ENCODE measurements around the gene NACC2. TPM values are rescaled to one million over a fixed set of nuclear protein-coding genes. Genes with fewer than 3 reads are reported as not detected.

NACC2 gene
- total and polyA plus RNA-seq, 9 donors = 6.8 to 11.7 (median 9.3) TPM

GRCh38 chr9:136111910-136112309 is 16.8 kb upstream of the NACC2 start:
- DNase-seq = no peak
- WGBS (ENCODE audit: insufficient coverage) = 45% methylated on average over 9 of the region's 16 CpGs
- Histone ChIP-seq H3K27me3 (ENCODE audit: control insufficient read depth, insufficient read depth, low read length) (peaks cover 2% of the 10 kb centered on the region), H3K27ac (ENCODE audit: low read length) (no peak overlapping the region), H3K9me3 (replicated peaks; ENCODE audit: control insufficient read depth, low read depth, low read length) (no peaks in the 10 kb centered on the region), H3K4me1 (ENCODE audit: control insufficient read depth, insufficient read depth, low read length) (peaks cover 65% of the 10 kb centered on the region), H3K36me3 (ENCODE audit: control insufficient read depth, insufficient read depth, low read length) (peaks cover 25% of the 10 kb centered on the region), H3K4me3 (ENCODE audit: low read length) (no peak overlapping the region)

DNA sequence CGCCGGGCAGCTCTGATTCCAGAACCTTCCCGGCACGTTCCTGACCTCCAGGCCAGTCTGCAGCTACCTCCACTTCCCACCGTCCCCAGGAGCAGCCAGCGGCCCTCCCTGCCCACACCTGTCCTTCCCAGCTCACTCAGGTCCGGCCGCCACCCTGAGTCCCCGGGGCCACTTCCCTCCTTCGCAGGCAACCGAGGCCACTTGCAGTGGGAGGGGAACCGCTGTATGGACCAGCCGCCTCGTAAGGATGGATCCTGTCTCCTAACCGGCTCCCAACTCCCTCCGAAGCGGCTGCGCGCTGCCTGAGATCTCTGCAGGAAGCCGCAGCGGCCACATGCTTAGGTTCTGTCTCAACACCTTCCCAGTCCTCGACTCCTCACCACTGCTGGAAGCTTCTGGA is 16.1 kb upstream of the NACC2 start:
- no peak overlapping the region for H3K4me3 ChIP-seq (ENCODE audit: low read length)
- DNase-seq = no peak
- H3K27ac ChIP-seq (ENCODE audit: low read length) = no peak overlapping the region
- H3K4me1 ChIP-seq (ENCODE audit: control insufficient read depth, insufficient read depth, low read length) = peaks cover 68% of the 10 kb centered on the region
- peaks cover 2% of the 10 kb centered on the region for H3K27me3 ChIP-seq (ENCODE audit: control insufficient read depth, insufficient read depth, low read length)
- no peaks in the 10 kb centered on the region for H3K9me3 ChIP-seq (replicated peaks; ENCODE audit: control insufficient read depth, low read depth, low read length)
- H3K36me3 ChIP-seq (ENCODE audit: control insufficient read depth, insufficient read depth, low read length) = peaks cover 20% of the 10 kb centered on the region
- 77% methylated on average over 20 of the region's 22 CpGs for WGBS (ENCODE audit: insufficient coverage)

DNA sequence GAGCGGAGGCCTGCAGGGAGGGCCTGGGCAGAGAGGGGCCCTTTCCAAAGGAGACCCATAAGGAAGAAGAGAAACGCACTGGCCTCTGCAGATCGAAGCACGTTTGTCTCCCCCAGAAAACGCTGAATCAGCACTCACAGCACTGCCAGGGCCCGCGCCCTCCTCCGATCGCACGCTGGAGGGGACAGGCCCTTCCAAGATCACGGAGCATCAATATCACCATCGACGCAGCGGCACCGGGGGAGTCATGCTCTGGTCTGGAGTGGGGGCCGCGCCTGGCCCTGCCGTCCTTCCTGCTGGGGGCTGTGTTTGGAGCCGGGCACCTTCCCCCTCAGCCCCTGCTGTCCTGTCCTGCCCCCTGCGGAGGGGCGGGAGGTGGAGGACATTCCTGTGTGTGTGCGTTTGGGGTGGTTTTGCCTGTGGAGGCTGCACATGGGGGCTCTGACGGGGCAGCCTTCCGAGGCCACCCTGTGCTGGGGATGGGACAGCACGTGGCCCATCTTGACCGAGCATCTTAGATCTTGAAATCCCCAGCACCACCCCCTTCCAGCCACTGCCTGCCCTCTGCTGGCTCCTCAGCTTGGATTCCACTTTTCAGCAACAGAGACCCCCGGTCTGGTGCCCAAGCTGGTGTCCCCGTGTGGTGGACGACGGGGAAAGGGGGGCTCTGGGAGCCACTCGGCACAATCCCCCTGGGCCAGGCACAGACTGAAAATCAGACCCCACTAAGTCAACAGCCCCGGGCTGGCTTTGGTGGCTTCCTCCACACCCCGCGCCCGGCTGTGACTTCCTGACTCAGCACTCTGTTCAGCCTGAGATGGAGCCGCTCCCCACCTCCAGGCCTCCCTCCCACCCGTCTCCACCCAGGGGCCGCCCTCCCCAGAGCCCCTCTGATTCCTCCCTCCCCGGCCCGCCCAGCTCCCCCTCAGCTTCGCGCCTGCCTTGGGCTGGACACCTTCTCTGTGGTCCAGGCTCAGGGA is 15.3 kb upstream of the NACC2 start:
- Histone ChIP-seq H3K27ac (ENCODE audit: low read length) (peak overlapping the region; percentile 52), H3K27me3 (ENCODE audit: control insufficient read depth, insufficient read depth, low read length) (peaks cover 2% of the 10 kb centered on the region), H3K36me3 (ENCODE audit: control insufficient read depth, insufficient read depth, low read length) (peaks cover 12% of the 10 kb centered on the region), H3K4me3 (ENCODE audit: low read length) (peak overlapping the region; percentile 12), H3K4me1 (ENCODE audit: control insufficient read depth, insufficient read depth, low read length) (peaks cover 67% of the 10 kb centered on the region), H3K9me3 (replicated peaks; ENCODE audit: control insufficient read depth, low read depth, low read length) (no peaks in the 10 kb centered on the region)
- 11% methylated on average over 38 of the region's 42 CpGs for WGBS (ENCODE audit: insufficient coverage)
- DNase-seq = peak; percentile 61

DNA sequence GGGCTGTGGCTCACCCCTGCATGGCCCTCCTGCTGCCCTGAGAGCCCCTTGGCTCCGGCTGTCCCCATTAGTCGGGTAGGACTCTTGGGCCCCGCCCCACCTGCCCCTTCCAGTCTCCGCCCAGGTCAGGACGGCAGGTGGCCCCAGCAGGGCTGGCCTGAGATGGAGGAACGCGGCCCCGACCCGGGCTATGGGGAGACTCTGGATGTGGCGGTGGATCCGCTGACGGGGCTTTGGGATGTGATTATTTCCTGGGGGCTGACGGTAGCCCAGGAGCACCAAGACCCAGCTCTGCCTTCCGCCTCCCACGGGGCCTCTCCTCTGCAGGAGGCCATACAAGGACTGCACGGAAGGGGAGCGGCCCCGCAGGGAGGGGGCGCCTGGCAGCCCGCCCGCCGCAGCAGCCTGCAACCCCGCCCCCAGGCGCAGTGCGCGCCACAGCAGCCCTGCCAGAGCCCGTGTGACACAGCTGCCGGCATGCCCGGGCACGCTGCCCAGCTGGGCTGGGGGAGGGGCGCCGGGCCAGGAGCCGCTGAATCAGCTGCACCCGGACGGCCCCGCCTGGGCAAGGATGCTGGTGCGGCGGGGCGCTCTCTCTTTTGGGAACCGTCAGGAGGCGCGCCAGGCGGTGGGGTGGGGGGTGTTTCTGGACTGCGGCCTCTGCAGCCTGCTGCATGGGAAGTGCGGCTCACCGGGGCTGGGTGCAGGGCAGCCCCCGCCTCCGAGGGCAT is 14.4 kb upstream of the NACC2 start:
- DNase-seq = peak; percentile 92
- H3K4me3 ChIP-seq (ENCODE audit: low read length) = peak overlapping the region; percentile 29
- peaks cover 2% of the 10 kb centered on the region for H3K27me3 ChIP-seq (ENCODE audit: control insufficient read depth, insufficient read depth, low read length)
- no peaks in the 10 kb centered on the region for H3K9me3 ChIP-seq (replicated peaks; ENCODE audit: control insufficient read depth, low read depth, low read length)
- H3K36me3 ChIP-seq (ENCODE audit: control insufficient read depth, insufficient read depth, low read length) = peaks cover 4% of the 10 kb centered on the region
- WGBS (ENCODE audit: insufficient coverage) = under 1% methylated on average over 37 of the region's 48 CpGs
- H3K27ac ChIP-seq (ENCODE audit: low read length) = peak overlapping the region; percentile 84
- H3K4me1 ChIP-seq (ENCODE audit: control insufficient read depth, insufficient read depth, low read length) = peaks cover 74% of the 10 kb centered on the region

- Histone ChIP-seq H3K27me3 (ENCODE audit: control insufficient read depth, insufficient read depth, low read length) (peaks cover 2% of the 10 kb centered on the region), H3K27ac (ENCODE audit: low read length) (peak overlapping the region; percentile 84), H3K4me1 (ENCODE audit: control insufficient read depth, insufficient read depth, low read length) (peaks cover 82% of the 10 kb centered on the region), H3K36me3 (ENCODE audit: control insufficient read depth, insufficient read depth, low read length) (no peaks in the 10 kb centered on the region), H3K4me3 (ENCODE audit: low read length) (peak overlapping the region; percentile 29), H3K9me3 (replicated peaks; ENCODE audit: control insufficient read depth, low read depth, low read length) (no peaks in the 10 kb centered on the region)
- DNase-seq = no peak
- WGBS (ENCODE audit: insufficient coverage) = 56% methylated on average over 27 of the region's 27 CpGs
Measured at GRCh38 chr9:136108648-136109266, 13.7 kb upstream of the NACC2 start.

DNA sequence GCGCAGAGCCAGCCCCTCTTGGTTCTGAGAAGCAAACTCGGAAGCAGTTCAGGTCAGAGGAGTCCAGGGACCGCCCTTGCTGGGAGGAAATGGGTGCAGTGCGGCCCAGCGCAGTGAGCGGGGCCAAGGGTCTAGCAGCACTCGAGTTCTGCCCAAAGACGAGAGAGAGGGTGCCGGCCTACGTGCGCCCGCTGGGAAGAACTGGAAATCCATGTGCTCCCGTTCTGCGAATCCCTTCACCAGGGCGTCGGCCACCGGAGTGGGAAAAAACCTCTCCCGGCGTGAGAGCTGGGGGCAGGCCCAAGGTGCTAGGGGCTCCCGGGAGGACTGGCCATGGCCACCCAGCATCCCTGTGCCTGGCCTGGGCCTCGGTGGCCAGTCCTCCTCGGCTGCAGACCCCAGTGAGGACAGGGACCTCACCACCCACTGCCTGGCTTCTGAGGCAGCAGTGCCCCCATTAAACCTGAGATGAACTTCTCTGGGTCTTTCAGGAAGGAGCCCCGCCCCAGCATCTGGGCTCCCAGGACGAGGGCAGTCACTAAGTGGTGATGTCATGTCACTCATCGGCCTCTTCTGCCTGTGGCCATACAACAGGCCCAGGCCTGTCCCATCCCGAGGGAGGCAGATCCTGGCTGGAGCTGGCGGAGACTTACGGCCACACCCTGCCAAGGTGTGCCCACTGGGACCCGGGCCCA is 13.0 kb upstream of the NACC2 start:
- no peaks in the 10 kb centered on the region for H3K36me3 ChIP-seq (ENCODE audit: control insufficient read depth, insufficient read depth, low read length)
- WGBS (ENCODE audit: insufficient coverage) = 82% methylated on average over 28 of the region's 29 CpGs
- H3K27me3 ChIP-seq (ENCODE audit: control insufficient read depth, insufficient read depth, low read length) = peaks cover 2% of the 10 kb centered on the region

DNA sequence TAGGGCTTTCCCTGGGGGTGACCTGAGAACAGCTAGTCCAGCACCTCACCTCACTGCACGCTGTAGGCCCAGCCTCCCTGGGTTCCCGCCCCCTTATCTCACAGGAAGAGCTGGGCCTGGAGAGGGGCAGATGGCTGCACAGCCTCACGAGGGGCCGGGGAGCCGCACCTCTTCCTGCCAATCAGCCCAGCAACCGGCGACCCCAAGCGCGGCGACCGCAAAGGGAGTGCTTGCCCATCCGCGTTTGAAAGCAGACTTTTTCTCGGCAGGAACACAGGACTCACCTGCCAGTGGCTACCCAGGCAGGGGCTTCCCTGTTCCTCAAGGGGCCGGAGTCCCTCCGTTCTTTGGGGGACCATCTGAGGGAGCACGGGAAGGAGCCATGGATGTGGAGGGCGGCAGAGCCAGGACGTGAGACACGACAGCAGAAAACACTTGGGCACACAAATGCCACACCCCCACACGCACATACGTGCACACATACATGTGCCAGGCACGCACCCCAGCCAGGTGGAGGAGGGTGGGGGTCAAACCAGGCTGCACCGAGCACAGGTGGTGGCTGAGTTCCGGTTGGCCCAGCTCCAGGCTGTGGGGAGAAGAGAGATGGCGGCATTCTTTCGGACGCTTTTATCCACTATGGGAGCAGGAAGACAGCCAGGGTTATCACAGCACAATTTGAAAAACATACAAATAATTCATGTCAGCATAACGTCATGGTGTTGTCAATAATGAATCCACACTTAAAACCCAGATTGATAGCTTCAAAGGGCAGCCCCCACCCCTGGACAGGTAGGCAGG is 12.3 kb upstream of the NACC2 start:
- Histone ChIP-seq H3K4me3 (ENCODE audit: low read length) (no peak overlapping the region), H3K27ac (ENCODE audit: low read length) (no peak overlapping the region), H3K4me1 (ENCODE audit: control insufficient read depth, insufficient read depth, low read length) (peaks cover 90% of the 10 kb centered on the region), H3K36me3 (ENCODE audit: control insufficient read depth, insufficient read depth, low read length) (no peaks in the 10 kb centered on the region), H3K27me3 (ENCODE audit: control insufficient read depth, insufficient read depth, low read length) (peaks cover 2% of the 10 kb centered on the region), H3K9me3 (replicated peaks; ENCODE audit: control insufficient read depth, low read depth, low read length) (no peaks in the 10 kb centered on the region)
- WGBS (ENCODE audit: insufficient coverage) = 49% methylated on average over 15 of the region's 29 CpGs
- DNase-seq = no peak

More for the DNA sequence above, 13.0 kb upstream of the NACC2 start:
- no peak for DNase-seq
- Histone ChIP-seq H3K9me3 (replicated peaks; ENCODE audit: control insufficient read depth, low read depth, low read length) (no peaks in the 10 kb centered on the region), H3K4me1 (ENCODE audit: control insufficient read depth, insufficient read depth, low read length) (peaks cover 88% of the 10 kb centered on the region), H3K27ac (ENCODE audit: low read length) (peak overlapping the region; percentile 13), H3K4me3 (ENCODE audit: low read length) (no peak overlapping the region)

GRCh38 chr9:136105398-136106135 is 10.5 kb upstream of the NACC2 start:
- 21% methylated on average over 17 of the region's 17 CpGs for WGBS (ENCODE audit: insufficient coverage)
- Histone ChIP-seq H3K27ac (ENCODE audit: low read length) (peak overlapping the region; percentile 55), H3K4me3 (ENCODE audit: low read length) (no peak overlapping the region)

More at GRCh38 chr9:136105398-136106135, 10.5 kb upstream of the NACC2 start:
- peak; percentile 88 for DNase-seq
- H3K27me3 ChIP-seq (ENCODE audit: control insufficient read depth, insufficient read depth, low read length) = peaks cover 4% of the 10 kb centered on the region
- H3K9me3 ChIP-seq (replicated peaks; ENCODE audit: control insufficient read depth, low read depth, low read length) = no peaks in the 10 kb centered on the region
- H3K4me1 ChIP-seq (ENCODE audit: control insufficient read depth, insufficient read depth, low read length) = peaks cover 76% of the 10 kb centered on the region
- H3K36me3 ChIP-seq (ENCODE audit: control insufficient read depth, insufficient read depth, low read length) = no peaks in the 10 kb centered on the region
